ENCODE data around the gene MBP.

GRCh38 chr18:77070627-77071026, 62.0 kb downstream of the MBP start:
- TF ChIP-seq CTCF (IDR thresholded peaks at IDR 0.05) (no peak), EP300 (IDR thresholded peaks at IDR 0.05) (no peak), POLR2AphosphoS5 (IDR thresholded peaks at IDR 0.05) (no peak), POLR2A (IDR thresholded peaks at IDR 0.05) (no peak)
